OCI-LY1 (cell line): Measurements from ENCODE around the gene ZMAT3.

ENCODE experiments used
- EZH2 ChIP-seq: fragments of 200-600 bp; sonication (generic), shearing (Covaris generic); IDR thresholded peaks from 2 replicates; pipeline ENCODE4 v1.8.0; 2017; ENCODE audit warnings: borderline replicate concordance, mixed run types, mild to moderate bottlenecking, antibody characterized with exemption, low read length, moderate library complexity, mixed read lengths
- TF ChIP-seq, protein P1 (sequence below): fragments of 200-600 bp; sonication (generic), shearing (Covaris generic); IDR thresholded peaks from 2 replicates; pipeline ENCODE4 v1.5.1; 2017; ENCODE audit warnings: mild to moderate bottlenecking, antibody characterized with exemption, low read length, moderate library complexity, mixed read lengths

DNA sequence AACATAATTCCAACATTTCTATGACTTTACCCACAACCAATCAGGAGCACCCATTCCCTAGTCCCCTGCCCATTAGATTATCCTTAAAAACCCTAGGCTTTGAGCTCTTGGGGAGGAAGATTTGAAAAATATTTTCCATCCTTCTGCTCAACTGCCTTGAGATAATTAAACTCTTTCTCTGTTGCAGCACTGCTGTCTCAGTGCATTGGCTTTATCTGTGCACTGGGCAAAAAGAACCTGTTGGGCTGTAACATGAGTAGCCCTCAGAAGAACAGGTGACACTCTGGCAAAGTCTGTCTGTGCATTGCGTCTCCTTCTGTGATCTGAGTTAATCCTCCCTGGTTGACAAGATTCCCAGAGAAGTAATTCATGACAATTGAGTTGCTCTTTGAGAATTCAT, 83.9 kb downstream of the ZMAT3 start:
- TF ChIP-seq, protein P1, sequence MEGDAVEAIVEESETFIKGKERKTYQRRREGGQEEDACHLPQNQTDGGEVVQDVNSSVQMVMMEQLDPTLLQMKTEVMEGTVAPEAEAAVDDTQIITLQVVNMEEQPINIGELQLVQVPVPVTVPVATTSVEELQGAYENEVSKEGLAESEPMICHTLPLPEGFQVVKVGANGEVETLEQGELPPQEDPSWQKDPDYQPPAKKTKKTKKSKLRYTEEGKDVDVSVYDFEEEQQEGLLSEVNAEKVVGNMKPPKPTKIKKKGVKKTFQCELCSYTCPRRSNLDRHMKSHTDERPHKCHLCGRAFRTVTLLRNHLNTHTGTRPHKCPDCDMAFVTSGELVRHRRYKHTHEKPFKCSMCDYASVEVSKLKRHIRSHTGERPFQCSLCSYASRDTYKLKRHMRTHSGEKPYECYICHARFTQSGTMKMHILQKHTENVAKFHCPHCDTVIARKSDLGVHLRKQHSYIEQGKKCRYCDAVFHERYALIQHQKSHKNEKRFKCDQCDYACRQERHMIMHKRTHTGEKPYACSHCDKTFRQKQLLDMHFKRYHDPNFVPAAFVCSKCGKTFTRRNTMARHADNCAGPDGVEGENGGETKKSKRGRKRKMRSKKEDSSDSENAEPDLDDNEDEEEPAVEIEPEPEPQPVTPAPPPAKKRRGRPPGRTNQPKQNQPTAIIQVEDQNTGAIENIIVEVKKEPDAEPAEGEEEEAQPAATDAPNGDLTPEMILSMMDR: no peak
- no peak for TF ChIP-seq EZH2
